ENCODE measurements around the gene PLA2G10.

PLA2G10 gene

DNA sequence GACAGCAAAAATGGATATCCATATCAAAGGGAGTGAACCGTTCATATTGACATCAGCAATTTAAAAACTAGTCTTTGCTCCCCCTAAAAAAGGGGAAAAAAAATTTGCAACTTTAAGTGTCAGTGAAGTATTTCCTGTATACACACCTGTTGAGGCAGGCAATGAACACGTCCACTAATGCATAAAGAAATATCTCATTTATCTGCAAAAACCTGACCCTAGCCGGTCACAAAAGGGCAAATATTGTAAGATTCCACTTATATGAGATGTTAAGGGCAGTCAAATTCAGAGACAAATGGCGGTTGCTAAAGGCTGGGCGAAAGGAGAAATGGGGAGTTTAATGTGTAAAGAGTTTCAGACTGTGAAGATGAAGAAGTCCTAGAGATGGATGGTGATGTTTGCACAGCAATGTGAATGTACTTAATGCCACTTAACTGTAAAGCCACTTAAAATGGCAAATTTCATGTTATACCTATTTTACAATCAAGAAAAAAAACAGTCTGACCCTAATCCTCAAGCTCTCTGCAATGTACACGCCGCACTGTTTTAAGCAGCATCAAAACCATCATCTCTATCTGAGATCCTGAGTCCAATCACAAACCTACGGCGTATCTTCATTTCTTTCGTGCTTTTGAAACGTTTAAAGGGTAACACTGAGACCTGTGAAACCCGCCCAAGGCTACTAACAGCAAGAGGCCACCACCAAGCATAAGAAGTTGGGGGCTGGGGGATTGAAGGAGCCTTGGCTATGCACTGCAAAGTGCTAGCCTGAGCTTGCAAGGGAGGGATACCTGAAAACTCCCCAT, 65.1 kb downstream of the PLA2G10 start:
- H3K4me3 ChIP-seq (ENCODE audit: low read depth, low read length) = peak overlapping the region; percentile 96
- no peak for DNase-seq (ENCODE audit: low read depth)

DNA sequence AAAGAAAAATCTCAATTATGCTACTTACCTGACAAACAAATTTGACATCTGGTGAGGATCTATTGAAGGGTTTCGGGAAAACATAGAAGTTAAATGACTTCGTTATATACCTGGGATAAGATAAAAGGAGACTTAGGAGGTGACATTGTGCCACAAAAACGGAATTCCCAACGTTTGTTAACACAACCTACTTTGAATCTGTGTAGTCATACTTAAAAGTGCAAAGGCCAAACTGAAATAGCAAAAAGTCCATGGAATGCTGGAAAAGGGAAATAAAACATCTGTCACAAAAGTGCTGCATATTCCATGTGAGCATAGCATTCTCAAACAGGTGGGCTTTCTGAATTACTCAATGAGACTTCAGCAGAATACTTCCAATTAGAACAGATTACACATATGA, 67.0 kb downstream of the PLA2G10 start:
- no peak overlapping the region for H3K4me3 ChIP-seq (ENCODE audit: low read depth, low read length)
- DNase-seq (ENCODE audit: low read depth) = no peak
